Small intestine (tissue), 7 donors: ENCODE measurements around the gene DST. TPM values are rescaled to one million over a fixed set of nuclear protein-coding genes. Genes with fewer than 3 reads are reported as not detected.
"Not testable (repeated sequence)": the region's sequence is repeated elsewhere in the genome, so short reads cannot be mapped to it uniquely, and the experiment has no call there.

Experiments
- DNase-seq, 2 donors: peaks; one replicate each; pipeline versions ENCODE4 v3.0.0 to v3.0.0-alpha.2; 2013
- FAIRE-seq: peaks from 2 replicates; lab custom pipeline; 2012; peaks lifted over from hg19 to GRCh38; lab: Jason Lieb, UNC
- H3K27ac ChIP-seq, 3 donors: one replicate each; pipeline ENCODE4 v1.5.1; 2013; ENCODE audit warnings: low read length in 2 of 3, mild to moderate bottlenecking in 2 of 3, control low read depth in 1 of 3, inconsistent platforms in 1 of 3, low read depth in 1 of 3, moderate library complexity in 1 of 3
- H3K27me3 ChIP-seq, 3 donors: one replicate each; pipeline ENCODE4 v1.6.1; 2013; ENCODE audit warnings: low read length in 3 of 3, inconsistent platforms in 1 of 3; ENCODE audit not compliant: control insufficient read depth in 3 of 3, insufficient read depth in 3 of 3
- H3K36me3 ChIP-seq, 3 donors: one replicate each; pipeline ENCODE4 v1.6.1; 2013; ENCODE audit warnings: low read length in 3 of 3, inconsistent platforms in 1 of 3, low read depth in 1 of 3, mild to moderate bottlenecking in 1 of 3, moderate library complexity in 1 of 3; ENCODE audit not compliant: control insufficient read depth in 3 of 3, insufficient read depth in 2 of 3
- H3K4me1 ChIP-seq, 3 donors: one replicate each; pipeline ENCODE4 v1.6.1; 2013; ENCODE audit warnings: low read length in 2 of 3, inconsistent platforms in 1 of 3, low read depth in 1 of 3, mild to moderate bottlenecking in 1 of 3, moderate library complexity in 1 of 3; ENCODE audit not compliant: control insufficient read depth in 3 of 3, insufficient read depth in 2 of 3
- H3K4me3 ChIP-seq, 3 donors: one replicate each; pipeline ENCODE4 v1.5.1; 2013; ENCODE audit warnings: low read length in 3 of 3, control low read depth in 1 of 3, inconsistent platforms in 1 of 3, low read depth in 1 of 3, mild to moderate bottlenecking in 1 of 3, moderate library complexity in 1 of 3
- H3K9me3 ChIP-seq, 2 donors: one replicate each; pipeline ENCODE4 v1.6.1; 2013; ENCODE audit warnings: low read depth in 1 of 2, low read length in 1 of 2; ENCODE audit not compliant: control insufficient read depth in 2 of 2, insufficient read depth in 1 of 2
- WGBS, 3 donors: extraction: QIAGEN DNeasy Blood & Tissue Kit; methylation state at CpG; one replicate each; pipeline ENCODE4 v1.1.7; 2013; 5-methylcytosine and 5-hydroxymethylcytosine counted together
- polyA plus RNA-seq, 4 donors: library from polyadenylated mRNA; stranded (reverse) in 3 of 4; unstranded in 1 of 4; fragments of 200-250 nt in 3 of 4; fragments of 120-200 nt in 1 of 4; gene quantifications; one replicate each; pipeline versions ENCODE4 v1.2.1 to v1.2.3, GENCODE V29; 2013
- donor health status: healthy with polysubstance abuse.
- donor health status: control.
- donor health status: control.
- donor health status: Bipolar disorder and iron deficiency.
- donor health status: healthy.

Gene DST
- polyA plus RNA-seq, 4 donors: 40.5 to 192 (median 78.2) TPM

DNA sequence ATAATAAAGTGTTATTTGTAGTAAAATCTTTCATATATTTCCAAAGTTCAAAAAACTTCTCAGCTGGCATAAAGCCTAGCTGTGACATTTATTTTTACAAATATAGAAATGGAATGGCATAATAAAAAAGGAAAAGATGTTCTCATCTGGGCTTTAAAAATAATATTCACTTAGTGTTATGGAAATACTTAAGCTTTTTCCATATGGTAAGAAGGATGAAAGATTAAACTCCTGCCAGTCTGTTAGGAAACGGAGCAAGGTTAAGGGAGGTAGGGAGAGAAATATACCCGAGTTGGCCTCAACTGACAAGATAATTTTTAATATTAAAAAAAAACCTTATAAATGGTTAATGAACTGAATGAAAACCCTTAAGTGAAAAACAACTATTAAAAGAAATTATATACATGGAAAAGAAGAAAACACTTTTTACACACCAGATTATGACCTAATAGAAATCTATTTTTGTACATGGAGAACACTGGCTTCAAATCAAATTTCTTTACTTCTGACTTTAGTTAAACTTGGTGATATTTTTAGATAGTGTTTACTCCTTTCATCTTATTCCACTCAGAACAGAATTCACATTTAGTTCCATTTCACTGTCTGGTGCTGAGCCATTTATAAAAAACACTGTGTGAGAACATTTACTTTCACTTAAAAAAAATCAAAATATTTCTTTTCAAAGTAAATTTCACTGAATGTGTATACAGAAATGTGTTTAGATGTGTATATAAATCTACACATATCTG is 137.0 kb downstream of the DST start:
- Histone ChIP-seq H3K9me3 (no peaks in the 10 kb centered on the region), H3K4me1 (peaks cover 0 to 3% (median 0%) of the 10 kb centered on the region in 3 donors), H3K36me3 (peaks cover 0 to 20% (median 14%) of the 10 kb centered on the region in 3 donors), H3K27ac (no peak overlapping the region), H3K27me3 (no peaks in the 10 kb centered on the region), H3K4me3 (no peak overlapping the region)
- FAIRE-seq (no peak), DNase-seq (no peak)
- WGBS, 3 donors: 33 to 58% (median 44%) methylated on average over 2 of the region's 2 CpGs

DNA sequence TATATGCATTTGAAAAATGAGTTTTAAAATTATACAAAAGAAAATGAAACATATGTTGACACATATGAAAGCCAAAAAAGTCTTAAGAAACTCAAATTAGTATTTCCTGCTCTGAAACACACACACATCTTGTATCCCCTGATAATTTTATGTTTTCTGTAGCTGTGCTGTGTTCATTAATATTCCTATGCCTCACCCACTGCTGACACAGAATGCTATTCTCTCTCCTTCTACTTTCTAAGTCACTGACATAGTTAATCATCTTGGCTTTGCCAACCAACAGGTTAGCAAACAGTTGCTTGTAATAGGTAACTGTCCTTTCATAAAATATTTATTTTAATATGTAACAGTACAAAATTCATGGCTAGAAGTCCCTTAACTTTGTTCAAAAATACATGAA is 140.7 kb downstream of the DST start:
- Histone ChIP-seq H3K9me3 (no peaks in the 10 kb centered on the region), H3K36me3 (peaks cover 6 to 15% (median 15%) of the 10 kb centered on the region in 3 donors), H3K4me1 (peaks cover 0 to 3% (median 0%) of the 10 kb centered on the region in 3 donors), H3K27me3 (no peaks in the 10 kb centered on the region), H3K27ac (no peak overlapping the region), H3K4me3 (no peak overlapping the region)
- DNase-seq (no peak), FAIRE-seq (no peak)

DNA sequence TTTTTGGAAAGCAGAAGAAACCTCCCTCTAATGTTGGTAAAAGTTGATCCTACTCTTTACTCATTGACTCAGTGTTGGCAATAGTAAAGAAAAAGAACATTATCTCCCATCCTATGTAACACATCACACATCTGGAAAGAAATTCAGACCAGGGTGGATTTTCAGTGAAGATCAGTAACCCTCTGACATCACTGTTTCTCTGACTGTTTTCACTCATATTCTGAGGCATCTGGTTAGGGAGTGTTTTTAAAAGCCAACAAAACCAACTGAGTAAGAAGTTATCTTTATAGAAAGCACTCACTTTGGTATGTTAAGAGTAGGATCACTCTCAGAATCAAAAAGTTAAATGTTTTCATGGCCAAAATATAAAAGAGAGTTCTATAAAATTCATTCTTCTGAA is 143.6 kb downstream of the DST start:
- Histone ChIP-seq H3K27ac (no peak overlapping the region), H3K9me3 (no peaks in the 10 kb centered on the region), H3K4me3 (no peak overlapping the region), H3K27me3 (no peaks in the 10 kb centered on the region), H3K4me1 (no peaks in the 10 kb centered on the region), H3K36me3 (peaks cover 6 to 11% (median 9%) of the 10 kb centered on the region in 3 donors)
- DNase-seq: no peak
- FAIRE-seq: no peak

DNA sequence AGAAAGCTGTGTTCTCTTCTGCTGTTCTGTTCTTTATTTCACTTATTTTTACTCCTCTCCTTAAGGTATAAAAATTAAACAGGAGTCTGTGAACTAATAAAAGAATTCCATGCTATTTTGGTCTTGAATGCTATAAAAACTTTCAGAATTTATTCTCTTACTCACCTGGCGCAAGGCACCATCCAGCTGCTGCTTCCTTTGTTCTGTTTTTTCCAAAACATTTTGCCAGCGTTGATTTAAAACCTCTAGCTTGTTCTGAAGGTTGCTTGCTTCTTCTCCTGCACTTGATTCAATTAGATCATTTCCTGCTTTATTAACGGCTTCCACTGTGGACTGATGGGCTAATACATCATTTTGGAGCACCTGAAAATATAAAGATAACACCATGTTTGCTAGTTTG is 145.0 kb downstream of the DST start:
- no peak for FAIRE-seq
- no peak for DNase-seq
- Histone ChIP-seq H3K4me3 (no peak overlapping the region), H3K27ac (peak overlapping the region in 1 of 3 donors; percentile 2), H3K36me3 (peaks cover 6 to 13% (median 11%) of the 10 kb centered on the region in 3 donors), H3K4me1 (no peaks in the 10 kb centered on the region), H3K27me3 (no peaks in the 10 kb centered on the region), H3K9me3 (no peaks in the 10 kb centered on the region)
- WGBS, 3 donors: 70 to 80% (median 76%) methylated on average over 3 of the region's 3 CpGs

DNA sequence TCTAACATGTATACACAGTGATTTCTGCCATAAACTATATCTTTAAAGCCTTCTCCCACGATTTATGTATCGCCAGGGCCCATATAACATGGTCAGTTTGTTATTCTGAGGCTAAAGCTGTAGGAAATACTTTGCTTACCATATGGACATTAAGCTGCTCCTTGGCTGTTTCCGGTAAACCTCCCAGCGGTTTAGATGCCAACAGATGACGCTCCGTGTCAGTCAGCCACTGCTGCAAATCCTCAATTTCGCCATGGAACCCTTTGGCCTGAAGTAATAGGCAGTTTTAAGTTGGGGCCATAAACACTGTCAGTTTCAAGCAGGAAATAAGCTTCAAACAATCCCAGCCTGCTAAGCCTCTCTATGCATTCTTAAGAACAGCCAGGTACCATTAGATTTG is 145.4 kb downstream of the DST start:
- H3K27ac ChIP-seq: peak overlapping the region in 1 of 3 donors; percentile 2
- no peaks in the 10 kb centered on the region for H3K9me3 ChIP-seq
- no peak for FAIRE-seq
- H3K4me3 ChIP-seq: no peak overlapping the region
- no peaks in the 10 kb centered on the region for H3K27me3 ChIP-seq
- no peak for DNase-seq
- no peaks in the 10 kb centered on the region for H3K4me1 ChIP-seq
- WGBS, 3 donors: 89 to 94% (median 93%) methylated on average over 7 of the region's 7 CpGs
- H3K36me3 ChIP-seq: peaks cover 6 to 16% (median 15%) of the 10 kb centered on the region in 3 donors

DNA sequence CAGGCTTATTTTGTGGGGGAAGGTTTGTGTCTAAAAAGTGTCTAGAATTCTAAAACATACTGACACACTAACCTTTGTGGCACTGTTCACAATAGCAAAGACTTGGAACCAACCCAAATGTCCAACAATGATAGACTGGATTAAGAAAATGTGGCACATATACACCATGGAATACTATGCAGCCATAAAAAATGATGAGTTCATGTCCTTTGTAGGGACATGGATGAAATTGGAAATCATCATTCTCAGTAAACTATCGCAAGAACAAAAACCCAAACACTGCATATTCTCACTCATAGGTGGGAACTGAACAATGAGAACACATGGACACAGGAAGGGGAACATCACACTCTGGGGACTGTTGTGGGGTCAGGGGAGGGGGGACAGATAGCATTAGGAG is 146.0 kb downstream of the DST start:
- H3K4me3 ChIP-seq, H3K27me3 ChIP-seq, H3K27ac ChIP-seq, DNase-seq, FAIRE-seq, H3K9me3 ChIP-seq, H3K4me1 ChIP-seq: not testable (repeated sequence)
- 80 to 100% methylated on average over 1 of the region's 1 CpG; no CpG with 5 or more reads in 1 of the 3 donors for WGBS, 3 donors
- H3K36me3 ChIP-seq: peaks cover 6 to 17% (median 16%) of the 10 kb centered on the region in 3 donors

DNA sequence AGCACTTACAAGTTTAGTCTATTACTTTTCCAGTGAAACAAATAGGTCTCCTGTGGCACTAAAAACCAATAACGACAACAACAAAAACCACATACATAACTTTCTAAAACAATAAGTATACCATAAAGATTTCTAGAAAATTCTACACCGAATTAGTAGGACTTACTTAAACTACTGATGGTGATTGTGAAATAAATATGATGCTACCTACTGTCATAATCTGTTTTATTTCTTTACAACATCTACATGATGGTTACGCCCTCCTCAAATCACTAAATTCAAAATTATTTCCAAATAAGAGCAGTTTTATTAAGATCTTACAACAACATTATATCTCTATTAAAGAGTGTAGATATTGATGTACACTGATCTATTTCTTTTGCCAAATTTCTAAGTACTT is 147.0 kb downstream of the DST start:
- no peak overlapping the region for H3K27ac ChIP-seq
- peaks cover 6 to 16% (median 16%) of the 10 kb centered on the region in 3 donors for H3K36me3 ChIP-seq
- FAIRE-seq: no peak

DNA sequence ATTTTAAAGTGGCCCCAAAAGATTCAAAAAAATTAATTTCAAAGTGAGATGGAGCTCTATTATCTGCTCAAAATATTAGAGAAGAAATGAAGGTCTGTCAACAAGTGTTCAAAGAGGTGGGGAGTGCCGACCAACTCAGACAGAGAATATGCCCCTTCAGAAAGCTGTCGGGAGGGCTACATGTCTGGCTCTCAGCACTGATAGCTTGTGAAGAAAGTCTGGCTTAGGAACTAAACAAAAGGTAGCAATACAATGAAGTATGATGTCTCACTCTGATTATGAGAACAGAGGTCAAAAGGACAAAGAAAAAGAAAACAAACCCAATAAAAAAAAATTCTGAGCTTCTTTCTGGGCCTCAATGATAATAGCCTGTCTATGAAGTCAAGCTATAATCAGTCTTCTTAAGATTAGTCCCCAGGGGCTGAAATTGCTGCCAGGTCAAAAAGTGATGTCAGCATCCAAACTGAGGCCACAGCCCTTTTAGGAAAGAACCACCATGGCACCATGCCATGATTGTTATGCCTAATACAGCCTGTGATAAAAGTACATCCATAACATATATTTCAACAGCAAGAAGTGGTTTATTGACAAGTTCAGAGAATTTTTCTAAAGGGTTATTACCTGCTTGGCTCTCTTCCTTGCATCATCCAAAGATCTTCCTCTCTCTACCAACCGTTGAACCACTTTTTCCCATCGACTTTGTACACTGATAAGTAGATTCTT is 150.9 kb downstream of the DST start:
- DNase-seq: no peak
- H3K27ac ChIP-seq: no peak overlapping the region
- H3K4me3 ChIP-seq: no peak overlapping the region
- H3K36me3 ChIP-seq: peaks cover 4 to 16% (median 7%) of the 10 kb centered on the region in 3 donors
- H3K4me1 ChIP-seq: no peaks in the 10 kb centered on the region
- no peaks in the 10 kb centered on the region for H3K9me3 ChIP-seq
- WGBS, 3 donors: 75 to 81% (median 78%) methylated on average over 4 of the region's 4 CpGs
- FAIRE-seq: no peak
- H3K27me3 ChIP-seq: no peaks in the 10 kb centered on the region

More for the DNA sequence above, 147.0 kb downstream of the DST start:
- no peak for DNase-seq
- WGBS, 3 donors: 82 to 96% (median 88%) methylated on average over 3 of the region's 3 CpGs
- H3K9me3 ChIP-seq: no peaks in the 10 kb centered on the region
- no peaks in the 10 kb centered on the region for H3K27me3 ChIP-seq
- H3K4me1 ChIP-seq: no peaks in the 10 kb centered on the region
- no peak overlapping the region for H3K4me3 ChIP-seq
